ENCODE data around the gene PMF1. TPM values are rescaled to one million over a fixed set of nuclear protein-coding genes. Genes with fewer than 3 reads are reported as not detected.

Gene PMF1
- total RNA-seq, 1 donor from 2014 or later = 55.3 TPM

DNA sequence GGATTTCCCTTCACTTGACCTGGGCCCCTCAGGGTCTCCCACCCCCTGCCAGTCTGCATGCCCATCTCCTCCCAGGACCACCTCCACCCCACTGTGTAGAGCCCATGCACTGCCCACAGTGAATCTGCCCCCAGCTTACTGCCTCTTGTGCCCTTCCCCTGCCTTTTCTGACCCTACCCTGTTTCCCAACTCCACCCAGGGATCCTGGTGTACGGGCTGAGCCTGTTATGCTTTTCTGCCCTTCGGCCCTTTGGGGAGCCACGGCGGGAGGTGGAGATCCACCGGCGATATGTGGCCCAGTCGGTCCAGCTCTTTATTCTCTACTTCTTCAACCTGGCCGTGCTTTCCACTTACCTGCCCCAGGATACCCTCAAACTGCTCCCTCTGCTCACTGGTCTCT, 73.3 kb downstream of the PMF1 start:
- Histone ChIP-seq H3K4me3 (ENCODE audit: low read depth, low read length) (no peak overlapping the region), H3K36me3 (ENCODE audit: control insufficient read depth, insufficient read depth, low read length) (peaks cover 20% of the 10 kb centered on the region), H3K27me3 (ENCODE audit: control insufficient read depth, insufficient read depth, low read length) (no peaks in the 10 kb centered on the region)
- TF ChIP-seq, protein P1, sequence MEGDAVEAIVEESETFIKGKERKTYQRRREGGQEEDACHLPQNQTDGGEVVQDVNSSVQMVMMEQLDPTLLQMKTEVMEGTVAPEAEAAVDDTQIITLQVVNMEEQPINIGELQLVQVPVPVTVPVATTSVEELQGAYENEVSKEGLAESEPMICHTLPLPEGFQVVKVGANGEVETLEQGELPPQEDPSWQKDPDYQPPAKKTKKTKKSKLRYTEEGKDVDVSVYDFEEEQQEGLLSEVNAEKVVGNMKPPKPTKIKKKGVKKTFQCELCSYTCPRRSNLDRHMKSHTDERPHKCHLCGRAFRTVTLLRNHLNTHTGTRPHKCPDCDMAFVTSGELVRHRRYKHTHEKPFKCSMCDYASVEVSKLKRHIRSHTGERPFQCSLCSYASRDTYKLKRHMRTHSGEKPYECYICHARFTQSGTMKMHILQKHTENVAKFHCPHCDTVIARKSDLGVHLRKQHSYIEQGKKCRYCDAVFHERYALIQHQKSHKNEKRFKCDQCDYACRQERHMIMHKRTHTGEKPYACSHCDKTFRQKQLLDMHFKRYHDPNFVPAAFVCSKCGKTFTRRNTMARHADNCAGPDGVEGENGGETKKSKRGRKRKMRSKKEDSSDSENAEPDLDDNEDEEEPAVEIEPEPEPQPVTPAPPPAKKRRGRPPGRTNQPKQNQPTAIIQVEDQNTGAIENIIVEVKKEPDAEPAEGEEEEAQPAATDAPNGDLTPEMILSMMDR (IDR thresholded peaks at IDR 0.05; ENCODE audit: insufficient read depth, low read length, severe bottlenecking) = no peak
- DNase-seq (ENCODE audit: low read depth) = no peak
- no peak for FAIRE-seq

Other genes starting within 250 kb of the PMF1 start
- 57.1 and 79.2 TPM in 2 replicates for gene ARHGEF2, start 234.5 kb upstream of the PMF1 start, total RNA-seq
- gene SSR2, start 192.1 kb upstream of the PMF1 start, total RNA-seq = 225 and 564 TPM in 2 replicates
- gene UBQLN4, start 159.2 kb upstream of the PMF1 start, total RNA-seq = 13.7 and 17.4 TPM in 2 replicates
- gene LAMTOR2, start 158.2 kb upstream of the PMF1 start, total RNA-seq = 46.6 and 74.6 TPM in 2 replicates
- 30.3 and 83.7 TPM in 2 replicates for gene RAB25, start 151.8 kb upstream of the PMF1 start, total RNA-seq
- gene MEX3A, start 130.5 kb upstream of the PMF1 start, total RNA-seq = 0.13 and 0.53 TPM in 2 replicates
- 561 and 638 TPM in 2 replicates for gene LMNA, start 98.3 kb upstream of the PMF1 start, total RNA-seq
- gene SEMA4A, start 59.4 kb upstream of the PMF1 start, total RNA-seq = 1.8 and 16.9 TPM in 2 replicates
- 5.8 and 7.4 TPM in 2 replicates for gene SLC25A44, start 18.9 kb upstream of the PMF1 start, total RNA-seq
- gene BGLAP, start 29.2 kb downstream of the PMF1 start, total RNA-seq = 0.51 TPM in 1 of 2 replicates, not detected in the other
- gene PAQR6, start 35.0 kb downstream of the PMF1 start, total RNA-seq = 0.26 and 1.3 TPM in 2 replicates
- 57.4 and 67.0 TPM in 2 replicates for gene SMG5, start 69.8 kb downstream of the PMF1 start, total RNA-seq
- 7.1 and 30.7 TPM in 2 replicates for gene TMEM79, start 71.3 kb downstream of the PMF1 start, total RNA-seq
- gene GLMP, start 82.7 kb downstream of the PMF1 start, total RNA-seq = 26.9 and 34.2 TPM in 2 replicates
- gene VHLL, start 86.3 kb downstream of the PMF1 start, total RNA-seq = 0.26 and 0.77 TPM in 2 replicates
- 281 and 377 TPM in 2 replicates for gene CCT3, start 125.3 kb downstream of the PMF1 start, total RNA-seq
- gene TSACC, start 125.5 kb downstream of the PMF1 start, total RNA-seq = 0.77 TPM in 1 of 2 replicates, not detected in the other
- gene RHBG, start 156.2 kb downstream of the PMF1 start, total RNA-seq = under 0.01 and 0.13 TPM in 2 replicates